ENCODE results near the gene PCNX2.

PCNX2 gene

DNA sequence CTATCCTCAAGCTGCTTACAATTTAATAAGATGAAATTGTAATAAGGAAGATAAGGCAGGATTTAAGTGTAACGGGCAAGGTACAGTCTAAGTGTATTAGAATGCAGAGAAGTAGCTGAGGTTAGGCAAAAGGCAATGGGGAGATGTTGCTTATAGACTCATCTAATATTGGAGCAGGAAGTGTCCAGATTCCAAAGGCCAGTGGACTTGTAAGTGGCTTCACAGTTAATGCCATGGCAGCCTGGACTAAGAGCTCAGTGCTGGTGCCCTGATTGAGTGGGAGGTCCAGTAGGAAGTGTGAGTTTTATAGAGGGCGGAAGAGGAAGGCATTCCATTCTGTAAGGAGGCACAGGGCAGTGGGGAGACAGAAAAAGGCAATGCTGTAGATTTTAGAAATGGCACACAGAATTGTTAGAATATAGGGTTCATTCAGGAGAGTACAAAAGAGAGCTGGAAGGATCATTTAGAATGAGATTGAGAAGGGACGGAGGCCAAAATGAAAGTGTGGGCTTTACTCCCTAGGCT, 44.6 kb upstream of the PCNX2 start:
- no peak for TF ChIP-seq FOXP2 (optimal IDR thresholded peaks at IDR 0.05; ENCODE audit: borderline replicate concordance, extremely low read depth, extremely low read length, insufficient read depth)
- no peak for TF ChIP-seq REST (IDR thresholded peaks at IDR 0.05; ENCODE audit: insufficient read depth in 1 of 2, low read depth in 2 of 2, low read length in 2 of 2)
- TF ChIP-seq POLR2AphosphoS5 (IDR thresholded peaks at IDR 0.05; ENCODE audit: low read depth, low read length), result no peak
- no peak for TF ChIP-seq TAF1 (IDR thresholded peaks at IDR 0.05; ENCODE audit: borderline replicate concordance, insufficient read depth, low read length)
- TF ChIP-seq SIN3A (IDR thresholded peaks at IDR 0.05; ENCODE audit: borderline replicate concordance, insufficient read depth, low read length), result no peak

DNA sequence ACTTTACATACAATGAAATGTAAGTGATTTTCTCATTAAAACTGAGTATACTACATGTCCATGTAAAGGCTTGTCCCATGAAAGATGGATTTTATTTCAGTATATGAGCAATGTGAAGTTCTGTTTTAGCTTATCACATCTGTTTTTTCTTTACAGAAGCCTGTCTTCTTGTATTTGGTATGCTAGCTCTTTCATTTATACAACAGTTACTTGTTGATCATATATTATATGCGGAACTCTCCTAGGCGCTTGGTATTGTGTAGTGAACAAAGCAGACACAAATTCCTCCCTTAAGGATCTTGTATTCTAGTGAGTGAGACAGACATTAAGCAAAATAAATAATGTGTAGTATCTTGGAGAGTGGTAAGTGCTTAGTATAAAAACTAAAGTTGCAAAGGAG, 42.6 kb upstream of the PCNX2 start:
- TF ChIP-seq POLR2AphosphoS5 (IDR thresholded peaks at IDR 0.05; ENCODE audit: low read depth, low read length) (no peak), REST (IDR thresholded peaks at IDR 0.05; ENCODE audit: insufficient read depth in 1 of 2, low read depth in 2 of 2, low read length in 2 of 2) (no peak), SIN3A (IDR thresholded peaks at IDR 0.05; ENCODE audit: borderline replicate concordance, insufficient read depth, low read length) (no peak), TAF1 (IDR thresholded peaks at IDR 0.05; ENCODE audit: borderline replicate concordance, insufficient read depth, low read length) (no peak), FOXP2 (optimal IDR thresholded peaks at IDR 0.05; ENCODE audit: borderline replicate concordance, extremely low read depth, extremely low read length, insufficient read depth) (no peak)

DNA sequence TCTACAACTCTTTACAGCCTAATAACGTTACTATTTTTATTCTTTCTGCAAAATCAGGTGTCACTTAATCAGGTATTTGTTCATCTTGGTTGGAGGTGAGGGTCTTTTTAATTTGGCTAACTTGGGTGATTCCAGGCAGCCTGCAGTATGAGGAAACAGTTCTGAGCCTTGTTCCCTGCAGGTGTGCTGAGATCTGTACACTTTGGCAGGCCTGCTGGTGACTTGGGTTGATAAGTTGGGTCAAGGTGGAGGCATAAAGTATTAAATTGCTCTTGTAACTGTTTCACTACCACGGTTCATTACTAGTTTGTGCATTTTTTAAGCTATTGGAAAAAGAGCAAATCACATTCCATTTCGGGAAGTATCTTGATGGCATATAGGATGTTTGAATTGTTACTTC, 42.0 kb upstream of the PCNX2 start:
- TF ChIP-seq FOXP2 (optimal IDR thresholded peaks at IDR 0.05; ENCODE audit: borderline replicate concordance, extremely low read depth, extremely low read length, insufficient read depth), result no peak
- TF ChIP-seq SIN3A (IDR thresholded peaks at IDR 0.05; ENCODE audit: borderline replicate concordance, insufficient read depth, low read length), result no peak
- no peak for TF ChIP-seq POLR2AphosphoS5 (IDR thresholded peaks at IDR 0.05; ENCODE audit: low read depth, low read length)
- no peak for TF ChIP-seq TAF1 (IDR thresholded peaks at IDR 0.05; ENCODE audit: borderline replicate concordance, insufficient read depth, low read length)
- no peak for TF ChIP-seq REST (IDR thresholded peaks at IDR 0.05; ENCODE audit: insufficient read depth in 1 of 2, low read depth in 2 of 2, low read length in 2 of 2)

- no peak for TF ChIP-seq POLR2AphosphoS5 (IDR thresholded peaks at IDR 0.05; ENCODE audit: low read depth, low read length)
- no peak for TF ChIP-seq TAF1 (IDR thresholded peaks at IDR 0.05; ENCODE audit: borderline replicate concordance, insufficient read depth, low read length)
- TF ChIP-seq SIN3A (IDR thresholded peaks at IDR 0.05; ENCODE audit: borderline replicate concordance, insufficient read depth, low read length), result no peak
- TF ChIP-seq FOXP2 (optimal IDR thresholded peaks at IDR 0.05; ENCODE audit: borderline replicate concordance, extremely low read depth, extremely low read length, insufficient read depth), result no peak
- TF ChIP-seq REST (IDR thresholded peaks at IDR 0.05; ENCODE audit: insufficient read depth in 1 of 2, low read depth in 2 of 2, low read length in 2 of 2), result no peak
Observed at GRCh38 chr1:233336554-233337456, 41.3 kb upstream of the PCNX2 start.

All from PFSK-1 (cell line).